Mammary epithelial cell (primary cell): ENCODE data around the gene SLC27A1.

Source experiments
- CTCF ChIP-seq, 2 donors: IDR thresholded peaks in 1 of 2; conservative IDR thresholded peaks in 1 of 2; 2 replicates each; pipeline ENCODE4 v1.5.1; 2011 to 2012; ENCODE audit warnings: inconsistent platforms in 2 of 2, low read length in 2 of 2, mild to moderate bottlenecking in 2 of 2, control low read depth in 1 of 2, low read depth in 1 of 2; ENCODE audit not compliant: insufficient read depth in 1 of 2; ENCODE audit errors: extremely low read depth in 1 of 2
- EZH2 ChIP-seq: IDR thresholded peaks from 2 replicates; pipeline ENCODE4 v1.6.1; 2012; ENCODE audit warnings: low read length, inconsistent platforms, borderline replicate concordance

- no peak for TF ChIP-seq CTCF (conservative IDR thresholded peaks at IDR 0.05 in 1 of 2, IDR thresholded peaks at IDR 0.05 in 1 of 2; ENCODE audit: extremely low read depth in 1 of 2, insufficient read depth in 1 of 2, low read depth in 1 of 2, low read length in 2 of 2)
- no peak for TF ChIP-seq EZH2
Measured at GRCh38 chr19:17544418-17544817, 74.1 kb downstream of the SLC27A1 start.
